Pancreas (tissue), 10 donors: ENCODE results near the gene ZNF586. TPM values are rescaled to one million over a fixed set of nuclear protein-coding genes. Genes with fewer than 3 reads are reported as not detected.

Experiments
- ATAC-seq, 4 donors: fragments of 200-7000 bp; cut with Tn5 transposase; one replicate each; pipeline versions ENCODE4 v1.8.0 to v1.9.1; 2020; ENCODE audit warnings: mild to moderate bottlenecking in 4 of 4, moderate library complexity in 4 of 4
- DNase-seq, 6 donors: peaks; one replicate each; pipeline ENCODE4 v3.0.0-alpha.2; 2020
- FAIRE-seq: peaks from 2 replicates; lab custom pipeline; 2012; peaks lifted over from hg19 to GRCh38; lab: Jason Lieb, UNC
- H3K27ac ChIP-seq, 4 donors: fragments of 200-600 bp; sonication (generic); 1 replicate in 3 of 4; 2 replicates in 1 of 4; pipeline versions ENCODE4 v1.5.0 to v1.8.0; 2020
- H3K27me3 ChIP-seq, 4 donors: fragments of 200-600 bp; one replicate each; pipeline ENCODE4 v1.8.0; 2021
- H3K36me3 ChIP-seq, 3 donors: fragments of 200-600 bp; sonication (generic) in 1 of 3; one replicate each; pipeline versions ENCODE4 v1.5.0 to v1.8.0; 2020 to 2021
- H3K4me1 ChIP-seq, 3 donors: fragments of 200-600 bp; one replicate each; pipeline ENCODE4 v1.8.0; 2021
- H3K4me3 ChIP-seq, 4 donors: fragments of 200-600 bp; sonication (generic) in 2 of 4; one replicate each; pipeline versions ENCODE4 v1.5.0 to v1.8.0; 2020 to 2021
- H3K9me3 ChIP-seq, 4 donors: fragments of 200-600 bp; one replicate each; pipeline ENCODE4 v1.8.0; 2021
- CTCF ChIP-seq, 4 donors: fragments of 200-600 bp; sonication (generic) in 3 of 4; IDR thresholded peaks; one replicate each; pipeline versions ENCODE4 v1.5.0 to v1.8.0; 2021; ENCODE audit warnings: antibody characterized with exemption in 4 of 4
- WGBS, 2 donors: extraction: QIAGEN DNeasy Blood & Tissue Kit; methylation state at CpG; one replicate each; pipeline ENCODE4 v1.1.7; 2013; 5-methylcytosine and 5-hydroxymethylcytosine counted together
- intact Hi-C, 3 donors: fragments of 100-400 bp; cut with DNase I; formaldehyde crosslinking; loops; one replicate each; pipeline versions ENCODE4 v1.11.1 to v1.14.2; 2022
- polyA plus RNA-seq, 2 donors: library from polyadenylated mRNA; stranded (reverse); fragments of 200-250 nt; gene quantifications; one replicate each; pipeline ENCODE4 v1.2.3, GENCODE V29; 2013
- total RNA-seq, 6 donors: library from RNA; stranded (reverse); fragmentation: NEBNext Ultra II Directional in 4 of 6; extraction: Animal tissue kit (Norgen Biotek cat#: 25700) in 4 of 6; gene quantifications; one replicate each; pipeline versions ENCODE4 v1.2.1 to v1.2.4, GENCODE V29; 2021 to 2023
- donor health status: healthy with polysubstance abuse.
- donor health status: DM: no; HTN: no; CAD: no; lungs with moderate emphysema.
- donor health status: DM: no; HTN: no; CAD: no.
- donor health status: control.
- donor health status: control.
- donor health status: Bipolar disorder and iron deficiency.
- donor health status: DM: yes; HTN: yes; CAD: no.
- donor health status: DM: no; HTN: no; CAD: no.
- donor health status: DM: no; HTN: no; CAD: no.
- donor health status: DM: yes; HTN: yes; CAD: no.

ZNF586 gene
- total and polyA plus RNA-seq, 8 donors, result 3.0 to 12.9 (median 4.6) TPM

- ATAC-seq (no peak), FAIRE-seq (no peak), DNase-seq (no peak)
- no peaks in the 10 kb centered on the region for H3K27me3 ChIP-seq
- no peak overlapping the region for H3K4me3 ChIP-seq
- peaks cover 0 to 8% (median 0%) of the 10 kb centered on the region in 4 donors for H3K9me3 ChIP-seq
- H3K4me1 ChIP-seq, result no peaks in the 10 kb centered on the region
- no peak overlapping the region for H3K27ac ChIP-seq
- TF ChIP-seq CTCF (IDR thresholded peaks at IDR 0.05), result no peak
- intact Hi-C loops, result no loop called here
- WGBS, 2 donors, result 91 to 99% methylated on average over 4 of the region's 4 CpGs
- H3K36me3 ChIP-seq, result peaks cover 17 to 76% (median 37%) of the 10 kb centered on the region in 3 donors
These were observed 14.4 kb upstream of the ZNF586 start for GRCh38 chr19:57755031-57755430.

GRCh38 chr19:57757941-57758340 is 11.5 kb upstream of the ZNF586 start:
- FAIRE-seq (no peak), ATAC-seq (no peak), DNase-seq (no peak)
- Histone ChIP-seq H3K27ac (no peak overlapping the region), H3K4me1 (no peaks in the 10 kb centered on the region), H3K27me3 (no peaks in the 10 kb centered on the region), H3K36me3 (peaks cover 9 to 62% (median 26%) of the 10 kb centered on the region in 3 donors), H3K4me3 (no peak overlapping the region), H3K9me3 (peaks cover 0 to 8% (median 0%) of the 10 kb centered on the region in 4 donors)
- 89 to 98% methylated on average over 2 of the region's 2 CpGs for WGBS, 2 donors
- intact Hi-C loops, result no loop called here
- no peak for TF ChIP-seq CTCF (IDR thresholded peaks at IDR 0.05)

- FAIRE-seq (no peak), ATAC-seq (no peak), DNase-seq (no peak)
- Histone ChIP-seq H3K36me3 (peaks cover 5 to 56% (median 16%) of the 10 kb centered on the region in 3 donors), H3K27ac (no peak overlapping the region), H3K4me1 (no peaks in the 10 kb centered on the region), H3K4me3 (no peak overlapping the region), H3K27me3 (no peaks in the 10 kb centered on the region), H3K9me3 (peaks cover 0 to 1% (median under 1%) of the 10 kb centered on the region in 4 donors)
- intact Hi-C loops, result no loop called here
- WGBS, 2 donors, result 96 to 99% methylated on average over 2 of the region's 2 CpGs
- TF ChIP-seq CTCF (IDR thresholded peaks at IDR 0.05), result no peak
These were observed 10.4 kb upstream of the ZNF586 start for GRCh38 chr19:57759096-57759495.

GRCh38 chr19:57771417-57771816 is 1.9 kb downstream of the ZNF586 start:
- intact Hi-C loops, result no loop called here
- no peak overlapping the region for H3K27ac ChIP-seq
- H3K36me3 ChIP-seq, result peaks cover 0 to 12% (median 0%) of the 10 kb centered on the region in 3 donors
- H3K4me1 ChIP-seq, result peaks cover 0 to 7% (median 0%) of the 10 kb centered on the region in 3 donors
- H3K27me3 ChIP-seq, result no peaks in the 10 kb centered on the region
- FAIRE-seq (no peak), ATAC-seq (no peak), DNase-seq (no peak)
- WGBS, 2 donors, result 92 to 96% methylated on average over 4 of the region's 4 CpGs
- TF ChIP-seq CTCF (IDR thresholded peaks at IDR 0.05), result no peak
- no peaks in the 10 kb centered on the region for H3K9me3 ChIP-seq
- no peak overlapping the region for H3K4me3 ChIP-seq

- WGBS, 2 donors, result 98 to 99% methylated on average over 3 of the region's 3 CpGs
These were observed 4.0 kb downstream of the ZNF586 start for GRCh38 chr19:57773488-57773887.

More at GRCh38 chr19:57773488-57773887, 4.0 kb downstream of the ZNF586 start:
- no peak for TF ChIP-seq CTCF (IDR thresholded peaks at IDR 0.05)
- Histone ChIP-seq H3K4me3 (no peak overlapping the region), H3K27me3 (no peaks in the 10 kb centered on the region), H3K27ac (no peak overlapping the region), H3K36me3 (peaks cover 0 to 20% (median 4%) of the 10 kb centered on the region in 3 donors), H3K4me1 (peaks cover 0 to 7% (median 0%) of the 10 kb centered on the region in 3 donors), H3K9me3 (peaks cover 0 to 2% (median 0%) of the 10 kb centered on the region in 4 donors)
- no peak for DNase-seq
- intact Hi-C loops, result no loop called here
- no peak for ATAC-seq
- no peak for FAIRE-seq
